HEK293 (cell line): Measurements from ENCODE around the gene ZEB2.

Experiments
- FEZF1 ChIP-seq: fragments of 450-650 bp; formaldehyde crosslinking; IDR thresholded peaks from 2 replicates; pipeline ENCODE4 v1.5.1; 2016; ENCODE audit warnings: missing biosample characterization, missing genetic modification characterization
- PRDM1 ChIP-seq: fragments of 450-650 bp; formaldehyde crosslinking; IDR thresholded peaks from 2 replicates; pipeline ENCODE4; 2016; ENCODE audit warnings: missing biosample characterization, missing genetic modification characterization
- SP2 ChIP-seq: fragments of 450-650 bp; formaldehyde crosslinking; IDR thresholded peaks from 2 replicates; pipeline ENCODE4 v1.5.1; 2016; ENCODE audit warnings: missing biosample characterization, missing genetic modification characterization
- ZFP41 ChIP-seq: fragments of 450-650 bp; formaldehyde crosslinking; IDR thresholded peaks from 2 replicates; pipeline ENCODE4 v1.5.1; 2016; ENCODE audit warnings: missing biosample characterization, missing genetic modification characterization, borderline replicate concordance
- ZNF121 ChIP-seq: fragments of 450-650 bp; formaldehyde crosslinking; IDR thresholded peaks from 2 replicates; pipeline ENCODE4 v1.5.1; 2016; ENCODE audit warnings: missing biosample characterization, missing genetic modification characterization
- ZNF140 ChIP-seq: fragments of 450-650 bp; formaldehyde crosslinking; IDR thresholded peaks from 2 replicates; pipeline ENCODE4 v1.5.1; 2016; ENCODE audit warnings: missing biosample characterization, missing genetic modification characterization
- ZNF184 ChIP-seq: fragments of 450-650 bp; IDR thresholded peaks from 2 replicates; pipeline ENCODE4 v1.5.1; 2018; ENCODE audit warnings: missing biosample characterization, mild to moderate bottlenecking, missing genetic modification characterization
- ZNF677 ChIP-seq: fragments of 450-650 bp; IDR thresholded peaks from 2 replicates; pipeline ENCODE4 v1.5.0; 2018; ENCODE audit warnings: missing biosample characterization, mild to moderate bottlenecking, missing genetic modification characterization, moderate library complexity
- ZNF707 ChIP-seq: fragments of 450-650 bp; formaldehyde crosslinking; IDR thresholded peaks from 2 replicates; pipeline ENCODE4 v1.5.1; 2016; ENCODE audit warnings: missing biosample characterization, missing genetic modification characterization
- TF ChIP-seq, protein P1 (sequence below): fragments of 450-650 bp; formaldehyde crosslinking; IDR thresholded peaks from 2 replicates; pipeline ENCODE4 v1.5.1; 2016; ENCODE audit warnings: missing biosample characterization, missing genetic modification characterization
- TF ChIP-seq, protein P2 (sequence below): fragments of 450-650 bp; formaldehyde crosslinking; IDR thresholded peaks from 2 replicates; pipeline ENCODE4 v1.5.1; 2016; ENCODE audit warnings: missing biosample characterization, missing genetic modification characterization

DNA sequence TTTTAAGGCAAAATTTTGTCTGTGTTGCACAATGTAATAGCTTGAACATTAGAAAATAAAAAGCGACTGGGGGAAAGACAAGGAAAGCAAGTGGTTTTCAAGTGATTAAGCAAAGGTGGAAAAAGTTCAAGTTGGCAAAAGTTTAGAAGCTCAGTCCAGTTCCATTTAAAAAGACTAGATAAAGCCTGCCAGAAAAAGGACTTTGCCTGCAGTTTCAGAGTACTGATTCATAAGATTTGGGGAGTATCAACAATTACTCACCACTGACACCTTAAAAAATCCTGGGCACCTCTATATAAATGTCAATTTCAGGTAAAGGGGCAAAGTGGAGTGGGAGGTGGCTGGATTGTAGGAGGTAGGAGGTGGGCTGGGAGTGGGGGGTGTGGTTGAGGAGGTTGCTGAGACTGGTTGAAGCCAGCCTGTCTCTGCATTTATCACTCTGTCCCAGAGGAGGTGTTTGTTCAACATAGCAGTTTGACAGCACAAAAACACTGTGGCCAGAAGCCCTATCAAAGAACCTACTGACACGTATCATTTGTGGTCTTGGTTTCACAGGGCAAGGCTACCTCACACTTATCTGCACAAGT is 14.6 kb downstream of the ZEB2 start:
- TF ChIP-seq, protein P1, sequence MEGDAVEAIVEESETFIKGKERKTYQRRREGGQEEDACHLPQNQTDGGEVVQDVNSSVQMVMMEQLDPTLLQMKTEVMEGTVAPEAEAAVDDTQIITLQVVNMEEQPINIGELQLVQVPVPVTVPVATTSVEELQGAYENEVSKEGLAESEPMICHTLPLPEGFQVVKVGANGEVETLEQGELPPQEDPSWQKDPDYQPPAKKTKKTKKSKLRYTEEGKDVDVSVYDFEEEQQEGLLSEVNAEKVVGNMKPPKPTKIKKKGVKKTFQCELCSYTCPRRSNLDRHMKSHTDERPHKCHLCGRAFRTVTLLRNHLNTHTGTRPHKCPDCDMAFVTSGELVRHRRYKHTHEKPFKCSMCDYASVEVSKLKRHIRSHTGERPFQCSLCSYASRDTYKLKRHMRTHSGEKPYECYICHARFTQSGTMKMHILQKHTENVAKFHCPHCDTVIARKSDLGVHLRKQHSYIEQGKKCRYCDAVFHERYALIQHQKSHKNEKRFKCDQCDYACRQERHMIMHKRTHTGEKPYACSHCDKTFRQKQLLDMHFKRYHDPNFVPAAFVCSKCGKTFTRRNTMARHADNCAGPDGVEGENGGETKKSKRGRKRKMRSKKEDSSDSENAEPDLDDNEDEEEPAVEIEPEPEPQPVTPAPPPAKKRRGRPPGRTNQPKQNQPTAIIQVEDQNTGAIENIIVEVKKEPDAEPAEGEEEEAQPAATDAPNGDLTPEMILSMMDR: no peak
- TF ChIP-seq, protein P2, sequence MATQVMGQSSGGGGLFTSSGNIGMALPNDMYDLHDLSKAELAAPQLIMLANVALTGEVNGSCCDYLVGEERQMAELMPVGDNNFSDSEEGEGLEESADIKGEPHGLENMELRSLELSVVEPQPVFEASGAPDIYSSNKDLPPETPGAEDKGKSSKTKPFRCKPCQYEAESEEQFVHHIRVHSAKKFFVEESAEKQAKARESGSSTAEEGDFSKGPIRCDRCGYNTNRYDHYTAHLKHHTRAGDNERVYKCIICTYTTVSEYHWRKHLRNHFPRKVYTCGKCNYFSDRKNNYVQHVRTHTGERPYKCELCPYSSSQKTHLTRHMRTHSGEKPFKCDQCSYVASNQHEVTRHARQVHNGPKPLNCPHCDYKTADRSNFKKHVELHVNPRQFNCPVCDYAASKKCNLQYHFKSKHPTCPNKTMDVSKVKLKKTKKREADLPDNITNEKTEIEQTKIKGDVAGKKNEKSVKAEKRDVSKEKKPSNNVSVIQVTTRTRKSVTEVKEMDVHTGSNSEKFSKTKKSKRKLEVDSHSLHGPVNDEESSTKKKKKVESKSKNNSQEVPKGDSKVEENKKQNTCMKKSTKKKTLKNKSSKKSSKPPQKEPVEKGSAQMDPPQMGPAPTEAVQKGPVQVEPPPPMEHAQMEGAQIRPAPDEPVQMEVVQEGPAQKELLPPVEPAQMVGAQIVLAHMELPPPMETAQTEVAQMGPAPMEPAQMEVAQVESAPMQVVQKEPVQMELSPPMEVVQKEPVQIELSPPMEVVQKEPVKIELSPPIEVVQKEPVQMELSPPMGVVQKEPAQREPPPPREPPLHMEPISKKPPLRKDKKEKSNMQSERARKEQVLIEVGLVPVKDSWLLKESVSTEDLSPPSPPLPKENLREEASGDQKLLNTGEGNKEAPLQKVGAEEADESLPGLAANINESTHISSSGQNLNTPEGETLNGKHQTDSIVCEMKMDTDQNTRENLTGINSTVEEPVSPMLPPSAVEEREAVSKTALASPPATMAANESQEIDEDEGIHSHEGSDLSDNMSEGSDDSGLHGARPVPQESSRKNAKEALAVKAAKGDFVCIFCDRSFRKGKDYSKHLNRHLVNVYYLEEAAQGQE: no peak
- TF ChIP-seq PRDM1 (tag by site-specific recombination) (peak; percentile 75), ZNF140 (tag by site-specific recombination) (no peak), ZNF184 (no peak), ZNF707 (tag by site-specific recombination) (no peak), FEZF1 (tag by site-specific recombination) (no peak), ZFP41 (no peak), SP2 (tag by site-specific recombination) (no peak), ZNF677 (tag by site-specific recombination) (no peak), ZNF121 (tag by site-specific recombination) (no peak)
